SU-DHL-6 (cell line): ENCODE measurements around the gene ALPI.
"Not testable (repeated sequence)": the region's sequence is repeated elsewhere in the genome, so short reads cannot be mapped to it uniquely, and the experiment has no call there.

Experiments used
- CTCF ChIP-seq: fragments of 200-600 bp; sonication (generic); IDR thresholded peaks from one replicate; pipeline ENCODE4 v1.5.1; 2017; ENCODE audit warnings: antibody characterized with exemption, mild to moderate bottlenecking, low read length, moderate library complexity; ENCODE audit not compliant: insufficient read depth, poor library complexity, severe bottlenecking
- EZH2phosphoT487 ChIP-seq: fragments of 200-600 bp; sonication (generic), shearing (Covaris generic); conservative IDR thresholded peaks from 2 replicates; pipeline ENCODE4 v1.6.1; 2018; ENCODE audit warnings: mild to moderate bottlenecking, antibody characterized with exemption, low read length, moderate library complexity, mixed read lengths

GRCh38 chr2:232407428-232408150 lies 48.4 kb upstream of the ALPI start:
- not testable (repeated sequence) for TF ChIP-seq CTCF, EZH2phosphoT487
